ENCODE measurements around the gene MDH1.

GRCh38 chr2:63544017-63544627 is 44.6 kb upstream of the MDH1 start:
- no peak for TF ChIP-seq CTCF (tag by site-specific recombination; IDR thresholded peaks at IDR 0.05)
- TF ChIP-seq REST (tag by site-specific recombination; IDR thresholded peaks at IDR 0.05) = no peak
- no peak for TF ChIP-seq AEBP2 (tag by site-specific recombination; IDR thresholded peaks at IDR 0.05; ENCODE audit: borderline replicate concordance)
- no peak for TF ChIP-seq SP3 (tag by site-specific recombination; IDR thresholded peaks at IDR 0.05)
- TF ChIP-seq ZNF561 (tag by site-specific recombination; IDR thresholded peaks at IDR 0.05; ENCODE audit: borderline replicate concordance) = no peak
- TF ChIP-seq FEZF1 (tag by site-specific recombination; IDR thresholded peaks at IDR 0.05) = no peak
- no peak for TF ChIP-seq ZNF10 (tag by site-specific recombination; IDR thresholded peaks at IDR 0.05)
- TF ChIP-seq ZNF350 (tag by site-specific recombination; IDR thresholded peaks at IDR 0.05) = no peak
- no peak for TF ChIP-seq ZBTB49 (tag by site-specific recombination; IDR thresholded peaks at IDR 0.05; ENCODE audit: low read depth)
- TF ChIP-seq ZNF140 (tag by site-specific recombination; IDR thresholded peaks at IDR 0.05) = no peak
- no peak for TF ChIP-seq ZNF223 (tag by site-specific recombination; IDR thresholded peaks at IDR 0.05)

All from HEK293 (cell line).